ENCODE measurements around the gene PHAF1.

PHAF1 gene

GRCh38 chr16:67156143-67156844 is 46.6 kb downstream of the PHAF1 start:
- TF ChIP-seq CTCF (IDR thresholded peaks at IDR 0.05; ENCODE audit: insufficient read depth, low read depth, low read length, missing control alignments) = no peak
- DNase-seq (ENCODE audit: low read depth) = no peak
- no peak overlapping the region for H3K4me3 ChIP-seq (ENCODE audit: low read length)

- no peak overlapping the region for H3K4me3 ChIP-seq (ENCODE audit: low read length)
- TF ChIP-seq CTCF (IDR thresholded peaks at IDR 0.05; ENCODE audit: insufficient read depth, low read depth, low read length, missing control alignments) = no peak
- no peak for DNase-seq (ENCODE audit: low read depth)
Observed at GRCh38 chr16:67157106-67157748, 47.5 kb downstream of the PHAF1 start.

GRCh38 chr16:67157892-67158635 is 48.3 kb downstream of the PHAF1 start:
- DNase-seq (ENCODE audit: low read depth) = no peak
- TF ChIP-seq CTCF (IDR thresholded peaks at IDR 0.05; ENCODE audit: insufficient read depth, low read depth, low read length, missing control alignments) = no peak
- no peak overlapping the region for H3K4me3 ChIP-seq (ENCODE audit: low read length)

- no peak for TF ChIP-seq CTCF (IDR thresholded peaks at IDR 0.05; ENCODE audit: insufficient read depth, low read depth, low read length, missing control alignments)
- peak; percentile 59 for DNase-seq (ENCODE audit: low read depth)
- peak overlapping the region; percentile 97 for H3K4me3 ChIP-seq (ENCODE audit: low read length)
Observed at GRCh38 chr16:67158637-67159600, 49.2 kb downstream of the PHAF1 start.

GRCh38 chr16:67161595-67162058 is 51.9 kb downstream of the PHAF1 start:
- peak overlapping the region; percentile 97 for H3K4me3 ChIP-seq (ENCODE audit: low read length)
- TF ChIP-seq CTCF (IDR thresholded peaks at IDR 0.05; ENCODE audit: insufficient read depth, low read depth, low read length, missing control alignments) = no peak
- no peak for DNase-seq (ENCODE audit: low read depth)

GRCh38 chr16:67162506-67163163 is 52.9 kb downstream of the PHAF1 start:
- no peak for TF ChIP-seq CTCF (IDR thresholded peaks at IDR 0.05; ENCODE audit: insufficient read depth, low read depth, low read length, missing control alignments)
- no peak for DNase-seq (ENCODE audit: low read depth)
- no peak overlapping the region for H3K4me3 ChIP-seq (ENCODE audit: low read length)
